LHCN-M2 (cell line): ENCODE data around the gene RPS10. TPM values are rescaled to one million over a fixed set of nuclear protein-coding genes. Genes with fewer than 3 reads are reported as not detected.
"Not testable (repeated sequence)": the region's sequence is repeated elsewhere in the genome, so short reads cannot be mapped to it uniquely, and the experiment has no call there.

Experiments used
- DNase-seq: peaks from one replicate; pipeline ENCODE4 v3.0.0-alpha.2; 2012; ENCODE audit warnings: low read depth
- total RNA-seq: library from RNA; depleted of rRNA; stranded (reverse); fragments of >200 nt; gene quantifications from 2 replicates; pipeline ENCODE4 v1.2.3, GENCODE V29; 2014

Gene RPS10
- total RNA-seq, 1 experiment from 2014 or later, result 2,414 TPM

GRCh38 chr6:34447910-34448309 is 22.0 kb upstream of the RPS10 start:
- no peak for DNase-seq

- DNase-seq, result no peak
These were observed 21.5 kb upstream of the RPS10 start for GRCh38 chr6:34447386-34447785.

GRCh38 chr6:34445313-34445860 is 19.5 kb upstream of the RPS10 start:
- DNase-seq, result no peak

- DNase-seq, result no peak
These were observed 15.7 kb upstream of the RPS10 start for GRCh38 chr6:34441526-34441925.

- DNase-seq, result no peak
These were observed 13.6 kb upstream of the RPS10 start for GRCh38 chr6:34439442-34439841.

GRCh38 chr6:34438705-34439104 is 12.8 kb upstream of the RPS10 start:
- DNase-seq, result no peak

GRCh38 chr6:34437644-34437970 is 11.7 kb upstream of the RPS10 start:
- no peak for DNase-seq

- no peak for DNase-seq
These were observed 11.2 kb upstream of the RPS10 start for GRCh38 chr6:34436803-34437643.

- DNase-seq, result no peak
These were observed 10.0 kb upstream of the RPS10 start for GRCh38 chr6:34435916-34436315.

GRCh38 chr6:34425132-34425497 is 754 bp downstream of the RPS10 start:
- no peak for DNase-seq

GRCh38 chr6:34424200-34425131 is 1.4 kb downstream of the RPS10 start:
- DNase-seq, result no peak

- DNase-seq, result peak; percentile 52
These were observed 2.6 kb downstream of the RPS10 start for GRCh38 chr6:34423254-34423653.

GRCh38 chr6:34418367-34418766 is 7.5 kb downstream of the RPS10 start:
- DNase-seq, result no peak

- no peak for DNase-seq
These were observed 8.9 kb downstream of the RPS10 start for GRCh38 chr6:34416877-34417371.

GRCh38 chr6:34414999-34415858 is 10.6 kb downstream of the RPS10 start:
- DNase-seq, result peak; percentile 72

- DNase-seq, result peak; percentile 23
These were observed 13.1 kb downstream of the RPS10 start for GRCh38 chr6:34412643-34413214.

GRCh38 chr6:34412016-34412415 is 13.9 kb downstream of the RPS10 start:
- DNase-seq, result no peak

- not testable (repeated sequence) for DNase-seq
These were observed 18.0 kb downstream of the RPS10 start for GRCh38 chr6:34407915-34408314.

GRCh38 chr6:34396518-34396917 is 29.4 kb downstream of the RPS10 start:
- no peak for DNase-seq

GRCh38 chr6:34393966-34394305 is 31.9 kb downstream of the RPS10 start:
- DNase-seq, result no peak
